Naive B cell (primary cell): ENCODE results near the gene ANK2. TPM values are rescaled to one million over a fixed set of nuclear protein-coding genes. Genes with fewer than 3 reads are reported as not detected.

Experiments used
- ATAC-seq, 2 donors: fragments of 150-1000 bp; cut with Tn5 transposase; 2 replicates each; pipeline ENCODE4 v1.10.0; 2021; ENCODE audit warnings: low read depth in 2 of 2, mild to moderate bottlenecking in 2 of 2, moderate library complexity in 2 of 2
- DNase-seq: peaks from one replicate; pipeline ENCODE4 v3.0.0; 2022
- H3K27ac Mint-ChIP-seq, 6 donors: one replicate each; pipeline ENCODE4 v1.8.0; 2020 to 2022; ENCODE audit warnings: mild to moderate bottlenecking in 6 of 6, mixed read lengths in 6 of 6, moderate library complexity in 5 of 6, inconsistent platforms in 2 of 6
- H3K27me3 Mint-ChIP-seq, 3 donors: one replicate each; pipeline ENCODE4 v1.8.0; 2021 to 2022; ENCODE audit warnings: mixed read lengths in 3 of 3, mild to moderate bottlenecking in 1 of 3
- H3K36me3 Mint-ChIP-seq, 2 donors: one replicate each; pipeline ENCODE4 v1.8.0; 2020 to 2022; ENCODE audit warnings: mixed read lengths in 2 of 2, inconsistent platforms in 1 of 2, mild to moderate bottlenecking in 1 of 2
- H3K4me1 Mint-ChIP-seq, 3 donors: one replicate each; pipeline ENCODE4 v1.8.0; 2020 to 2022; ENCODE audit warnings: mixed read lengths in 3 of 3, inconsistent platforms in 1 of 3, mild to moderate bottlenecking in 1 of 3, moderate library complexity in 1 of 3
- H3K4me3 Mint-ChIP-seq, 8 donors: one replicate each; pipeline ENCODE4 v1.8.0; 2020 to 2022; ENCODE audit warnings: mild to moderate bottlenecking in 8 of 8, mixed read lengths in 8 of 8, moderate library complexity in 8 of 8, inconsistent platforms in 2 of 8
- H3K9me3 Mint-ChIP-seq, 7 donors: one replicate each; pipeline ENCODE4 v1.8.0; 2020 to 2022; ENCODE audit warnings: mixed read lengths in 7 of 7, mild to moderate bottlenecking in 5 of 7, inconsistent platforms in 2 of 7, moderate library complexity in 1 of 7
- polyA plus RNA-seq, 6 donors: library from polyadenylated mRNA; unstranded; fragments of 300-500 nt; fragmentation: Illumina TruSeq; gene quantifications; one replicate each; pipeline ENCODE4 v1.2.3, GENCODE V29; 2021; ENCODE audit warnings: low read depth in 6 of 6

The ANK2 gene
- polyA plus RNA-seq, 6 donors from 2014 or later: 0.24 to 0.36 (median 0.28) TPM; not detected in 3

DNA sequence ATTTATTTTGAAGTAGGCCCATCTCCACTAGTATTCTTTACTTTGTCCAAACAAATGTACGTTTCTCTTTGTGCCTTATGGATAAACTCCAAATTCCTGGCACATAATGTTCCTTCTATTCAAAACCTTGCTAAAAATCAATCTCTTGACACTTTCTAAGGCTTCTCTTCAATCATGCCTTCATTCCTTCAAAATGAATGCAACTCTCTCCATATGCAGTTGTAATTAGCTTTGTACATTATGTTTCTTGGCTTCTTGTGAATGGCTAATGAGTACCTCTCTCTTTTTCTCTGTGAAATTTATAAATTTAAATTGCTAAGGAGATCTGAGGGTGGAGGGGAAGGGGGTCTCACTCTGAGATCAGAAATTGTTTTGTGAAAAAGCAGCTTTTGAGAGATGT, 24.0 kb upstream of the ANK2 start:
- Mint-ChIP-seq H3K4me3 (no peak overlapping the region), H3K27me3 (no peaks in the 10 kb centered on the region), H3K36me3 (no peaks in the 10 kb centered on the region), H3K4me1 (no peaks in the 10 kb centered on the region), H3K27ac (no peak overlapping the region), H3K9me3 (peaks cover 0 to 3% (median 0%) of the 10 kb centered on the region in 7 donors)
- DNase-seq (no peak), ATAC-seq (no peak)

DNA sequence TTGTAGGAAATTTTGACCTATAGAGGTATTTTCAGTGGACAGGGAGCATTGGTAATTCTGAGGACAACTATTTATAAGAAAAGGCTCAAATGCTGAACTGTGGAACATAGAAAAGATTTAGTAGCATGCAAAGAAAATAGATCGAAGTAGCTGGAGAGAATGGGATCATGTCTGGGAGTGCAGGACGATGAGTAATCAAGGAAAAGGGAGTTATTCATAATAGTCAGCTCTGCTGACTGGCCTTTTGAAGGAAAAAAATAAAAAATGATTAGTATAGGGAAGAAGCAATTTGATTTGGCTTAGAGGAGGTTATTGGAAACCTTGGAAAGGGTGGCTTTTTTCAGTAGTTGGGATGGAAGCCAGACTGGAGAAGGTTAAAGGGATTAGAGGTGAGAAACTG, 22.9 kb upstream of the ANK2 start:
- no peaks in the 10 kb centered on the region for H3K27me3 Mint-ChIP-seq
- no peaks in the 10 kb centered on the region for H3K36me3 Mint-ChIP-seq
- no peak overlapping the region for H3K27ac Mint-ChIP-seq
- H3K4me3 Mint-ChIP-seq: no peak overlapping the region
- DNase-seq: no peak
- no peaks in the 10 kb centered on the region for H3K4me1 Mint-ChIP-seq
- H3K9me3 Mint-ChIP-seq: peaks cover 0 to 3% (median 0%) of the 10 kb centered on the region in 7 donors
- no peak for ATAC-seq

DNA sequence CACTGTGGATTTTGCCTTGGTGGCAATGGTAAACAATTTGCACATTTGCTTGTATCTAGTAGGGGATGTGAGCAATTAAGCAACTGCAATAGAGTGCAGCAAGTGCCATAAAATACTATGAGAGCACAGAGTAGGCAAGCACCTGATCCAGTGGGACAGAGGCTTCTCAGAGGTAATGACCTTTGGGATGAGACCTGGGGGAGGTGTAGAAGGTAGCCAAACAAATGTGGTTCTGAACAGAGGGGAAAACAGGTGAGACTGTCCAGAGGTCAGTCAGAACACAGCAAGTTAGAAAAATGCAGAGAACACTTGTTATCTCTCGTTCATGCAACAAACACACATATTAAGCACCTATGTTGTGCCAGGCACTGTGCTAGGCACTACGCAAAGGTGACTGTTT, 21.4 kb upstream of the ANK2 start:
- DNase-seq (no peak), ATAC-seq (no peak)
- Mint-ChIP-seq H3K36me3 (no peaks in the 10 kb centered on the region), H3K27me3 (no peaks in the 10 kb centered on the region), H3K9me3 (peaks cover 0 to 3% (median 0%) of the 10 kb centered on the region in 7 donors), H3K4me3 (no peak overlapping the region), H3K4me1 (no peaks in the 10 kb centered on the region), H3K27ac (no peak overlapping the region)

DNA sequence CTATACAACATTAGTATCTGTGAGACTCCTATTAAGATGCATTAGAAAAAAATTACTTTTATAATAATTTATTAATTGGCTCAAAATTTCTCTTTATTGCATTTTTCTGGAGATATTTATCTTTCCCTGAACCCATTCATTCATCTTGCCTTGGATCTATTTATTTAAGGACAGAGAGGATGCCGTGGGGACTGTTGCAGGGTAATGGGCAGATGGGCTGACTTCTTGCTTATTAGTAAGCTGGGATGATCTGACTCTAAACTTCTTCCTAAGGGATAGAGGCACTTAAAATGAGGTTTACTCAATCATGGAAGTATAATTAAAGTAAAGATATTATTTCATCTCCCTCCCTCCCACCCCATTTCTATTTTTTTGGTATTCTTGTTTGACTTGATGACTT, 18.2 kb upstream of the ANK2 start:
- no peak for DNase-seq
- no peak for ATAC-seq
- Mint-ChIP-seq H3K36me3 (no peaks in the 10 kb centered on the region), H3K27me3 (peaks cover 0 to 13% (median 10%) of the 10 kb centered on the region in 3 donors), H3K4me1 (no peaks in the 10 kb centered on the region), H3K9me3 (peaks cover 0 to 3% (median 0%) of the 10 kb centered on the region in 7 donors), H3K27ac (no peak overlapping the region), H3K4me3 (no peak overlapping the region)

DNA sequence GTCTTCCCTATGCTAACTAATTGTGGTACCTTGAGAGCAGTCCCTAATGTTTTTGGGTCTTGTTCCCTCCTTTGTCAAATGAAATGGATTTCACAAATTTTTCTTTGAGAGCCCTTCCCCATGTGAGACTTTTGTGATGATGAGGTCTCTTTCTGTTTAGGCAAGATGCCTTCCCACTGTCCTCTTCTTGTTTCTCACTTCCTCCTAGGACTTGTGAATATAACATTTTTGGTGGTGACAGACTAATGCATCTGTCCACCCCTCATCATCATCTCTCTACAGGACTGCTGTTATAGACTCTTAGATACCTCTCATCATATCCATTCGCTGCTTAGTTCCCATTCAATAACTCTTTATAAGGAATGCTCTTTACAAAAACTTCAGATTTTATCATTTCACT, 8.7 kb upstream of the ANK2 start:
- Mint-ChIP-seq H3K4me1 (no peaks in the 10 kb centered on the region), H3K9me3 (peaks cover 0 to 14% (median 6%) of the 10 kb centered on the region in 7 donors), H3K36me3 (no peaks in the 10 kb centered on the region), H3K27me3 (peaks cover 0 to 7% (median 4%) of the 10 kb centered on the region in 3 donors), H3K4me3 (no peak overlapping the region), H3K27ac (no peak overlapping the region)
- no peak for ATAC-seq
- no peak for DNase-seq

DNA sequence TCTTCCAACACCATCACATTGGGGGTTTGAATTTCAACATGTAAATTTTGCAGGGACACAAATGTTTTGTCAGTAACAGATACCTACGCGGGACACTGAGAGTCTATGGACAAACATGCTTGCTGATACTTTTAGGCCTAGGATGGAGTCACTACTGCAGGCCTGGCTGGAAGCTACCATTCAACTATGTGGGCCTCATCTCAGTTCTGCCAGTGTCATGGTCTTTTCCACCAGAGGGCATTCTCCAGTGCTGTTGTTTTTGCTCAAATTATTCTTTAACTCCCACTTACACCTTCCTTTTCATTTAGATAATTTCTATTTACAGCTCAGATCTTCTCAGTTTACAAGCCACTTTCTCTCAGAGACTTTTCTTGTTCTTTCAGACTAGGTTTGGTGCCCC, 7.0 kb upstream of the ANK2 start:
- peaks cover 0 to 7% (median 5%) of the 10 kb centered on the region in 3 donors for H3K27me3 Mint-ChIP-seq
- no peaks in the 10 kb centered on the region for H3K4me1 Mint-ChIP-seq
- ATAC-seq (no peak), DNase-seq (no peak)
- H3K36me3 Mint-ChIP-seq: no peaks in the 10 kb centered on the region
- H3K27ac Mint-ChIP-seq: no peak overlapping the region
- H3K9me3 Mint-ChIP-seq: peaks cover 0 to 14% (median 6%) of the 10 kb centered on the region in 7 donors
- H3K4me3 Mint-ChIP-seq: no peak overlapping the region

DNA sequence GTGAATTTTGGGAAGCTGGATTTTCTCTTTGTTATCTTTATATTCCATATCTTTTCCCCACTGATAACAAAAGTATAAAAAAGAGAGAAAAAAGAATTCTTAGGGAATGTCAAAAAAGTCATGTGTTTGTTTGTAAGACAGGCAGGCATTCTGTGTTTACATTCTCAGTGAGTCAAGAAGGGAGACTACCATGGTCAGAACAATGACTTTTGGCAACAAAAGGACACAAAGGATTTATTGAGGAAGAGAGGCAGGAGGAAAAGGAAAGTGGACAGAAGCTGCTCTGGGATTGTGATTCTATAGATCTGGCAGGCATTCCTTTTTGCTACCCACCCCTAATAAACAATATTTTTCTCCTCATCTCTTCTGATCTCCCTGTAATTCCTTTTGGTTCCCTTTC, 5.9 kb upstream of the ANK2 start:
- H3K9me3 Mint-ChIP-seq: peaks cover 0 to 14% (median 6%) of the 10 kb centered on the region in 7 donors
- ATAC-seq (no peak), DNase-seq (no peak)
- peaks cover 0 to 8% (median 7%) of the 10 kb centered on the region in 3 donors for H3K27me3 Mint-ChIP-seq
- H3K4me3 Mint-ChIP-seq: no peak overlapping the region
- no peaks in the 10 kb centered on the region for H3K36me3 Mint-ChIP-seq
- H3K4me1 Mint-ChIP-seq: no peaks in the 10 kb centered on the region
- H3K27ac Mint-ChIP-seq: no peak overlapping the region

DNA sequence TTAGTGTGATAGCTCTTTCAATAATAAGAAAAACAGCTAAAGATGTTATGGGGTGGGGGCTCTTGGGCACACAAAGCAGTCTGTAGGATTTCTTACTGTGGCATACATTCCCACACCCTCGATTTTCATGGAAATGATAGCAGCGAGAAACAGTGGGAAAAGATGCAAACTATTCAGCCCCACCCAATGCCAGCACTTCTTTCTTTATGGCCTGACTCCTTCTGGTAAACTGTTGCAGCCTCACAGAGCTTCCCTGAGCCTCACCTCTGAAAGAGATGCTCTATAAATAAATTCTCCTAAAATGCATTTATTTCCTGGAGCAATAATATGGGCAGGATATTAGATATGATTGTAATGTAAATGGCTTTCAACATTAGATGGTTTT, 910 bp downstream of the ANK2 start:
- no peaks in the 10 kb centered on the region for H3K36me3 Mint-ChIP-seq
- ATAC-seq (no peak), DNase-seq (no peak)
- no peak overlapping the region for H3K4me3 Mint-ChIP-seq
- H3K27ac Mint-ChIP-seq: no peak overlapping the region
- H3K27me3 Mint-ChIP-seq: peaks cover 0 to 3% (median 0%) of the 10 kb centered on the region in 3 donors
- no peaks in the 10 kb centered on the region for H3K4me1 Mint-ChIP-seq
- H3K9me3 Mint-ChIP-seq: peaks cover 0 to 3% (median 0%) of the 10 kb centered on the region in 7 donors

DNA sequence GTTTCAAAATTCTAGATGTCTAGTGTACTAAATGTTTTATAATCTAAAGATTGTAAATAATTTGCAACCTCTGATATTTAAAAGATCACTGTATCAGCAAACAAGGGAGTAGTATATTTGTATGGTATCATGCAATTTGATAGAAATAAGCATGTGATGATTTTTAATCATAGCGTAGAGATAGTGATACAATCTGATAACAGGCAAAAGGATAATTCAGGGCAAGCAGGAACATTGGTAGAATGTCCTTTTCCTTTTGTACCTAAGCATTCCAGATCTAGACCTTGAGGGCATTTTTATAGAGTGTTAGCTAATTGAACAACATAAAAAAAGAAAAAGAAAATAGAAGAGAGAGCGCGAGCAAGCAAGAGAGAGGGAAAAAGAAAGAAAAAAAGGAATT, 1.4 kb downstream of the ANK2 start:
- Mint-ChIP-seq H3K4me3 (no peak overlapping the region), H3K27ac (no peak overlapping the region), H3K4me1 (no peaks in the 10 kb centered on the region), H3K27me3 (peaks cover 0 to 3% (median 0%) of the 10 kb centered on the region in 3 donors), H3K9me3 (peaks cover 0 to 3% (median 0%) of the 10 kb centered on the region in 7 donors), H3K36me3 (no peaks in the 10 kb centered on the region)
- no peak for DNase-seq
- ATAC-seq: no peak

DNA sequence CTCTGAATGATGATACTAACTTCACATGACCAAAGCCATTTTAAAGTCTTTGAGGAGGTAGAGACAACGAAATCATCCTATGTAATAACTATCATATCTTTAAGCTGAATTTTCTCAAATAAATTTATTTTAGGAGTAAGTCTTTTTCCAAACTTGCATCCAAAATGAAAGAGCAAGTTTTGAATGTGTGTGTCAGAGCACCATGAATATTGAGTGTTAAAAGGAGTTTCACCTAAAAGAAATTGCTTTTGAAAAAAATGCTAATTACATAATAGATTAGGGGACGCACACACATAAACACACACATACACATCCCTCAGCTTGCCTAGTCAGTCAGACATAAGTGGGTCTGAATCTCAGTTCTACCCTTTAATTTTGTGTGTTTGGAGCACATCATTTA, 1.9 kb downstream of the ANK2 start:
- no peak for ATAC-seq
- Mint-ChIP-seq H3K27me3 (peaks cover 0 to 3% (median 0%) of the 10 kb centered on the region in 3 donors), H3K4me1 (no peaks in the 10 kb centered on the region), H3K4me3 (no peak overlapping the region), H3K9me3 (peaks cover 0 to 3% (median 0%) of the 10 kb centered on the region in 7 donors), H3K27ac (no peak overlapping the region), H3K36me3 (no peaks in the 10 kb centered on the region)
- DNase-seq: no peak

DNA sequence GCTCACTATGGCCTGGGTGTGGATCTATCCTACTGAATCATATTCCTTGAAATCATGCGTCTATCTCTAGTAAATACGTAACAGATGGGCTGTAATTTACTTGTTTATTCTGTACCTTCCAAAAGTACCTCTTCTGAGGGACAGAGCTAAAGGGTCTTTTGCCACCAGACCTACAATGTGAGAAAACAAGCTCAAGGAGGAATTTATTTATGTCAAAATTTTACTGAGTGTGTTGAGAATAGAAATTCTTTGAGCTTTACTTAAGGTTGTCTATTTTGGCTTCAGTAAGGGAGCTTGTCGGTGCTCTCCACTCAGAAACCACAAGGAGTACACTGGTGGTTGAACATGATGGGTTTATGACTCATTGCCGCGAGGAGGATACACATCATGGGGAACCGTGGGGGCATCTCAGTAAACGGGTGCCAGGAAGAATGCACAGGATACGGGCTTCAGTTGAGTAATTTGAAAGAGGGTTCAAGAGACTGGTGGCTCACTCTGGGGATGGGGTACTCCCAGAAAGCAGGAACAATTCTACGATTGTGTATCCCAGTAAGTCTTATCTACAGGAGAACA, 3.0 kb downstream of the ANK2 start:
- no peak overlapping the region for H3K27ac Mint-ChIP-seq
- no peaks in the 10 kb centered on the region for H3K4me1 Mint-ChIP-seq
- no peaks in the 10 kb centered on the region for H3K36me3 Mint-ChIP-seq
- no peak for DNase-seq
- H3K9me3 Mint-ChIP-seq: peaks cover 0 to 3% (median 0%) of the 10 kb centered on the region in 7 donors
- no peak overlapping the region for H3K4me3 Mint-ChIP-seq
- no peak for ATAC-seq
- H3K27me3 Mint-ChIP-seq: peaks cover 0 to 6% (median 0%) of the 10 kb centered on the region in 3 donors

DNA sequence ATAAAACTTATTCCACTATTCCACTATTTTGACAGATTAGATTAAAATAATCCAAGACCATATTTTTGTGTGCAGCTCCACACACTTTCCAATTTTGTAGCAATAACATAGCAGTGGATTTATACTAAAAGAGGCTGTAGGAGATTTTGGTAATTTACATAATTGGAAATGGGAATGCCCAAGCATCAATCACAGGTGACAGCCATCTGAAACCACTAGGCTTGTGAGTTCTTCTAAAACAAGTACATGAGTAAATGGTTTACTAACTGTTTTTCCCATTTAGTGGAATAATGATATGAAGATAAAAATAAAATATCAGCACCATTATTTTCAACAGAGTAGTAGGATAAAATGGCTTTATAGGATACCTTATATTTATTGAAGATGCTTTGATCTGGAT, 4.4 kb downstream of the ANK2 start:
- no peaks in the 10 kb centered on the region for H3K4me1 Mint-ChIP-seq
- no peak for ATAC-seq

DNA sequence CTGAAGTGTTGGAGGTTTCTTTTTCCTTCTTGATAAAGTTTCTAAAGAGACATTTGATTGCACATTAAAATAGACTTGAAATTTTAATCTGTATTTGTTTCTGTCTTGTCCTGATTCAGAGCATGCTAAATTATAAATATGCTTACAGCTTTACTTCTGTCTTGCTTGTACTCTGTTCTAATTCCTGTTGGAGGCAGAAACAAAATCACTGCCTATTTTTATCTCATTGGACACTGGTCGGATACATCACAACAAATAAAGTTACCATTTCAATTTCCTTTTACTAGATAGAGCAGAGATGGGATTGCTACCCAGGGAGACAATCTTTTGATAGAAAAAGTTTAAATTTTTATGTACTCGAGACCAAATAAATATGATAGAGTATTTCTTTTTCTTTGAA, 6.9 kb downstream of the ANK2 start:
- H3K36me3 Mint-ChIP-seq: no peaks in the 10 kb centered on the region
- H3K9me3 Mint-ChIP-seq: peaks cover 0 to 3% (median 0%) of the 10 kb centered on the region in 7 donors
- no peak overlapping the region for H3K27ac Mint-ChIP-seq
- no peak for DNase-seq
- H3K4me1 Mint-ChIP-seq: no peaks in the 10 kb centered on the region
- peaks cover 0 to 3% (median 0%) of the 10 kb centered on the region in 3 donors for H3K27me3 Mint-ChIP-seq
- H3K4me3 Mint-ChIP-seq: no peak overlapping the region
- ATAC-seq: no peak

More for the DNA sequence above, 4.4 kb downstream of the ANK2 start:
- no peak overlapping the region for H3K4me3 Mint-ChIP-seq
- peaks cover 0 to 3% (median 0%) of the 10 kb centered on the region in 3 donors for H3K27me3 Mint-ChIP-seq
- no peak overlapping the region for H3K27ac Mint-ChIP-seq
- no peak for DNase-seq
- no peaks in the 10 kb centered on the region for H3K36me3 Mint-ChIP-seq
- H3K9me3 Mint-ChIP-seq: peaks cover 0 to 3% (median 0%) of the 10 kb centered on the region in 7 donors

DNA sequence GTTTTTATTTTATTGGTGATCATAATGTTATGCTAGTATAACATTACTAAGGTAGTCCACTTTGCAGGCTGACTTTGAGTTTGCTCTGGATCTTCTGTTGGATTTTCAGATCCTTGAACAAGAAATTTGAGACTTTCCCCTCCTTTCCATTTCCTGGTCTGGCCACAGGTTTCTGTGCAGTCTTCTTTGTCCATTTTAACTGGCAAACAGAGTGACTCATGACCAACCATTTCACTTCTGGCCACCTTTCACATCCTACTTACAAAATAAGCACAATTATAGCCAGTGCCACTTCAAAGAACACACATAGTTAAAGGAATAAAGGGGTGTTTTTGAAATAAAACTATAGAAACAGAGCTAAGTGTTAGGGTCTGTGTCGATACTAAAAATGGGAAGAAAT, 8.4 kb downstream of the ANK2 start:
- Mint-ChIP-seq H3K36me3 (no peaks in the 10 kb centered on the region), H3K27me3 (peaks cover 0 to 3% (median 0%) of the 10 kb centered on the region in 3 donors), H3K4me3 (no peak overlapping the region), H3K9me3 (peaks cover 0 to 1% (median 0%) of the 10 kb centered on the region in 7 donors), H3K4me1 (no peaks in the 10 kb centered on the region), H3K27ac (no peak overlapping the region)
- no peak for DNase-seq
- no peak for ATAC-seq
